Fibroblast of gingiva (primary cell): ENCODE data around the gene TNFSF9.
"Not testable (repeated sequence)": the region's sequence is repeated elsewhere in the genome, so short reads cannot be mapped to it uniquely, and the experiment has no call there.

ENCODE experiments used
- DNase-seq: peaks from one replicate; pipeline ENCODE4 v3.0.0-alpha.2; 2011; ENCODE audit warnings: low read depth

Gene TNFSF9

GRCh38 chr19:6508028-6508771 lies 22.6 kb upstream of the TNFSF9 start:
- DNase-seq = not testable (repeated sequence)

- DNase-seq = no peak
Measured at GRCh38 chr19:6509118-6509971, 21.5 kb upstream of the TNFSF9 start.

GRCh38 chr19:6510618-6511017 lies 20.2 kb upstream of the TNFSF9 start:
- no peak for DNase-seq

- no peak for DNase-seq
Measured at GRCh38 chr19:6514089-6514488, 16.7 kb upstream of the TNFSF9 start.

GRCh38 chr19:6514926-6515544 lies 15.8 kb upstream of the TNFSF9 start:
- no peak for DNase-seq

GRCh38 chr19:6516018-6516658 lies 14.7 kb upstream of the TNFSF9 start:
- peak; percentile 75 for DNase-seq

GRCh38 chr19:6516659-6517291 lies 14.1 kb upstream of the TNFSF9 start:
- DNase-seq = peak; percentile 57

GRCh38 chr19:6518145-6518911 lies 12.5 kb upstream of the TNFSF9 start:
- no peak for DNase-seq

- peak; percentile 48 for DNase-seq
Measured at GRCh38 chr19:6519289-6519688, 11.5 kb upstream of the TNFSF9 start.

- no peak for DNase-seq
Measured at GRCh38 chr19:6521718-6522646, 8.8 kb upstream of the TNFSF9 start.

GRCh38 chr19:6522712-6523111 lies 8.1 kb upstream of the TNFSF9 start:
- no peak for DNase-seq

- no peak for DNase-seq
Measured at GRCh38 chr19:6524311-6524710, 6.5 kb upstream of the TNFSF9 start.

GRCh38 chr19:6527893-6528543 lies 2.8 kb upstream of the TNFSF9 start:
- no peak for DNase-seq

- DNase-seq = no peak
Measured at GRCh38 chr19:6528544-6529121, 2.2 kb upstream of the TNFSF9 start.

GRCh38 chr19:6529351-6529750 lies 1.5 kb upstream of the TNFSF9 start:
- DNase-seq = no peak

- no peak for DNase-seq
Measured at GRCh38 chr19:6529937-6530385, 865 bp upstream of the TNFSF9 start.

GRCh38 chr19:6531163-6531955 lies 533 bp downstream of the TNFSF9 start:
- DNase-seq = no peak

GRCh38 chr19:6531956-6532243 lies 1.1 kb downstream of the TNFSF9 start:
- DNase-seq = no peak
